GOT3 (cell line): ENCODE results near the gene CBX6.
A peak's percentile ranks its signal among the peaks of the same experiment; 100 is the strongest.
"Not testable (repeated sequence)": the region's sequence is repeated elsewhere in the genome, so short reads cannot be mapped to it uniquely, and the experiment has no call there.

Source experiments
- DNase-seq: peaks from one replicate; lab custom pipeline; 2025; ENCODE audit warnings: mixed read lengths; lab: John Stamatoyannopoulos, UW

CBX6 gene

DNA sequence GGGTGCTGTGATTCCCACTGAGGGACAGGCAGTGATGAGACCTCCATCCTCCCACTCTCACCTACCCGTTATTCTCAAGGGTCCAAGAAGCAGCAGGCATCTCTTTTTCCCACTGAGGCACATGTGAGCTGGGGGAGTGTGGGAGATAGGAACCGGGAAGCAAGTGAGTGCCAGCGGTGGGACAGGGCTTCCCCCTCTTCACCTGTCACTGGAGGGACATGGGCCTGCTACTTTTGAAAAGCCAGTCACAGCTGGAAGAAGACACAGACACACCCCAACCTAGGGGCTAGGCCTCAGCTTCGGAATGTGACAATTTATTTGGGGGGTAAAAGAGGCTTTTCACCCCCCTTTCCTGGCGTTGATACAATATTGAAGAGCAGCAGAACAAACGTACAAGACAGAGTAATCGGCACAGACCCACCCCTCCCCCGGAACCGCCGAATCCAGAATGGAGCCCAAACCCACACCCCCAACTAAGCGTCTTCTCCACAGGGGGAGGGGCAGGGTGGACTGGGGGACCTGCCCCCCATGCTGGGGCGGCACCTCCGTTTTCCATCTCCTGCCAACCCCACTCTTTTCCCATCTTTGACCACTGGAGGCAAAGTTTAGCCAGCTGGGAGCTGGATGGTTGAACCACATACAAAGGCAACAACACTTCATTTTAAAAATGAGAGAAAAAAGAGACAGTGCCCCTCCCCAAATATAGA lies 10.7 kb downstream of the CBX6 start:
- no peak for DNase-seq

DNA sequence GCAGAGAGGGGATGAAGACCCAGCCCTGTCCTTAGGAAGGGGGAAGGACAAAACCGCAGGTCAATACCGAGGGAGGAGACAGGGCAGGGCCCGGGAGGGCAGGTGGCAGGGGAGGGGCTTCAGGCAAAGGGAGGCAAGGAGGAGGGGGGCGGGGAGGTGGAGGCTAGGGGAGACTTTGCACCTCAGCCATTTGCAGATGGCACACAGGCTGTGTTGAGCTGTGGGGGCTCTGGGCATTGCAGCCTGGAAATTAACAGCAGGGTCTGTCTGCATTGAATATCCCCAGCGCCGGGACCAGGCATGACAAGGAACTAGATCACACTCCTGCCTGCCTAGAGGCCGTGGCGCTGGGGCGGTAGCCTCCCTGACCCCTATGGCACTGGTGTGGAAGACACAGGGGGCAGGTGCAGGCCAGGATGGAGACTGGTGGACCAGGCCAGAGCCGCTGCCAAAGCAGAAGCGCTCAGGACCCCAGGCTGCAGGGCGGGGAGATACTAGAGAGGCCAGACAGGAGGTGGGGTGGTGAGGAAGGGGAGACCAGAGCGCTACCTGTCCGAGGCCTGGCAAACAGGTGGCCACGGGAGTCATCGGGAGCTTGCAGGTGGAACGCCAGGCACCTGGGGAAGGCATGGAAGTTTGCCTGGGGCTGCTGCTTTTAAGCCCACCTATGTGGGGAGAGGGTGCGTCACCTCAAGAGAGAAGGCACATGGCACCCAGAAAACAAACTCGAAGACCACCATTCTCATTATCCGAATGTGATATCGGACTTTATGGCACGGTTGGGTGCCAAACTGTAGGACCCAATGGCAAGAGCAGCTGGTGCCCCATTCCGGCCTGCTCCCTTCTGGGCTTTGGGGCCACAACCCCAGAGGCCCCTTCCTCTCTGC lies 11.5 kb downstream of the CBX6 start:
- no peak for DNase-seq

DNA sequence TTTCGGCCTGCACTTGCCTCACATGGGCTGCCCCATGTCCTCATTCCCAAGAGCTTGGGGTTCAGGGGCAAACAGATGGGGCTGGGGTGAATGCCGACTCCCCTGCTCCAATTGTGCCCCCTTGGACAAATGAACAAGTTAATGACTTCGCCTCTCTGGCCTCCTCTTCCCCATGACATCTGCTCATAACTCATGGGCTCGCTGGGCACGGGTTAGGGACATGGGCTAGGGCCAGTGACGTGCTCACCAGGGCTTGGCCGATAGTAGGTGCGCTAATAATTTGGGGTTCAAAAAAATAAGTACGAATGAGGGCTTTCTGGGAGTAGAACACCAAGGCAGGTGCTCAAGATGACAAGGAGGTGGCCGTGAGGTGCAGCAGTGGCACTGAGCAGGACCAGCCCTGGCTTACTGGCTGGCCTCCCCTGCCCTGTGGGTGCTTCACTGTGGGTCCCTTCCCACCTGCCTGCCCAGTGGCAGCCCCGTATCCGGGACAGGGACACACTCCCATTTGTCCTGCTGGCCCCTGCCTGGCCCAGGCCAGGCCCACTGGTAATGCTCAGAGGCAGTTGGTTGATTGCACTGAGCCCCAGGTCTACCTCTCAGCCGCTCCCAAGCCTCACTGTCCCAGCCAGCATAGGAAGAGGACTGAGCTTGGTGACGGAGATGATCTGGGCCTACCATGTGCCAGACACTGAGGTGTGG lies 12.3 kb downstream of the CBX6 start:
- no peak for DNase-seq

DNA sequence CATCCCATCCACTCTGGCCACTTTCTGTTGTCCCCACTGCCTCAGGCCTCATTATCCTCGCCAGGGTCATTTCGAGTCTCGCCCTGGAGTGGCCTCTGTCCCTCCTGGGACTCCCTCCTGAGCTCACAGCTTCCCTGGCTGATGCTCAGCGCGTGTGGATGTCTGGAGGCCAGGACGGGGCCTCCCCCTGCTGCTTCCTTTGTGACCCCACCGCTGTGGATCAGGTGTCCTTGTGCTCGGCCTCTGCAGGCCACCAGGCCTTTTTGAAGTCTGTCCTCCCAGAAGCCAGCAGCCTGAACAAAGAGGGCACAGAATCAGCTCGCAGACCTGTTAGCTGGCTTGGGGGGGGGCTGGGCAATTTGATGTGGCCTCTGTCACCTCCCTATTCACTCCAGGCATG lies 13.5 kb downstream of the CBX6 start:
- DNase-seq = no peak

DNA sequence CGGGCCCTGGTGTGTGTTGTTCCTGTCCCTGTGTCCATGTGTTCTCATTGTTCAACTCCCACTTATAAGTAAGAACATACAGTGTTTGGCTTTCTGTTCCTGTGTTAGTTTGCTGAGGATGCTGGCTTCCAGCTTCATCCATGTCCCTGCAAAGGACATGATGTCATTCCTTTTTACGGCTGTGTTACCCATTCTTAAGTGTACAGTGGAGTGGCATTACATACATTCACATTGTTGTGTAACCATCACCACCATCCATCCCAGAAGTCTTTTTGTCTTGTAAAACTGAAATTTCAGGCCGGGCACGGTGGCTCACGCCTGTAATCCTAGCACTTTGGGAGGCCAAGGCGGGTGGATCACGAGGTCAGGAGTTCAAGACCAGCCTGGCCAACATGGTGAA lies 17.5 kb downstream of the CBX6 start:
- not testable (repeated sequence) for DNase-seq

DNA sequence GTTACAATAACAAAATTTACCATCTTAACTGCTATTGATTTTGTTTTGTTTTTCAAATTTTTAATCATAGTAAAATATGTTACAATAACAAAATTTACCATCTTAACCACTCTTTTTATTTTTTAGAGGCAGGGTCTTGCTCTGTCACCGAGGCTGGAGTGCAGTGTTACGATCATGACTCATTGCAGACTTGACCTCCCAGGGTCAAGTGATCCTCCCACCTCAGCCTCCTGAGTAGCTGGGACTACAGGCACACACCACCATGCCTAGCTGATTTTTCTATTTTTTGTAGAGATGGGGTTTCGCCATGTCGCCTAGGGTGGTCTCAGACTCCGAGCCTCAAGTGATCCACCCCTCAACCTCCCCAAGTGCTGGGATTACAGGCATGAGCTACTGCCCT lies 18.1 kb downstream of the CBX6 start:
- not testable (repeated sequence) for DNase-seq

DNA sequence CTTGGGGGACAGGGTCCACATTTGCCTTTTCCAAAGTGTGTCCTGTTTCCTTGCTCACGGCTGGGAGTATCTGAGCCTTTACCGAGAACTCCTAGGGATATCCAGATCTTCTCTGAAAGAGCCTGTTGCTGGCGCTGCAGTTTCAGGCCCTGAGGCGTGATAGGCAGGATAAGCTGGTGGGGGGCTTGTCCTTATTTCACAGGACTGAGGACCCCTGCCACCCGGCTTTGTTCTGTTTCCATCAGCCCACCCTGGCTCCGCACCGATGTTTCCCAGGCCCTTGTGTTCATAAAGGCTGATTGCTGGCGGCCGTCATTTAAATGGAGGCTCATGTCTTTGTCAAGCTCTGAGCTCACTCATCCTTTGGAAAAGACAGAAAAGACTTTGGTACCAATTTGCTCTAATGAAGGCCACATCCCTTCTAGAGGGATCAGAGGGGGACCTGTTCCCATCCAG lies 18.8 kb downstream of the CBX6 start:
- DNase-seq = no peak

DNA sequence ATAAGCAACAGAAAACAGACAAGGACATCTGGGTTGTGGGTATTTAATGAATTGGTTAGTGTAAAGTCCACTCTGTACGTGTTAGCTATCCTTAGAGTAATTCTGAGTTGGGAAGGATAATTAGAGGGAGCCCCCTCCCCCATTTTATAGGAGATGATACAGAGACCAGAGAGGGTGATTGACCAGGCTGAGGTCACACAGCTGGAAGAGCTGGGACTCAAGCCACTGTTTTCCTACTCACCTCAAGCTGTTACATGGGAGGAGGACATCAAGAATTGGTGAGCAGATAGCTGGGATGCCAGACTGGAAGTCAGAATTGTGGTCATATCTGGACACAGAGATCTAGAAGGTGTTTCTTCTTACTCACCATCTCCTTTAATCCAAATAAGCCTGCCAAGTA lies 19.5 kb downstream of the CBX6 start:
- no peak for DNase-seq

DNA sequence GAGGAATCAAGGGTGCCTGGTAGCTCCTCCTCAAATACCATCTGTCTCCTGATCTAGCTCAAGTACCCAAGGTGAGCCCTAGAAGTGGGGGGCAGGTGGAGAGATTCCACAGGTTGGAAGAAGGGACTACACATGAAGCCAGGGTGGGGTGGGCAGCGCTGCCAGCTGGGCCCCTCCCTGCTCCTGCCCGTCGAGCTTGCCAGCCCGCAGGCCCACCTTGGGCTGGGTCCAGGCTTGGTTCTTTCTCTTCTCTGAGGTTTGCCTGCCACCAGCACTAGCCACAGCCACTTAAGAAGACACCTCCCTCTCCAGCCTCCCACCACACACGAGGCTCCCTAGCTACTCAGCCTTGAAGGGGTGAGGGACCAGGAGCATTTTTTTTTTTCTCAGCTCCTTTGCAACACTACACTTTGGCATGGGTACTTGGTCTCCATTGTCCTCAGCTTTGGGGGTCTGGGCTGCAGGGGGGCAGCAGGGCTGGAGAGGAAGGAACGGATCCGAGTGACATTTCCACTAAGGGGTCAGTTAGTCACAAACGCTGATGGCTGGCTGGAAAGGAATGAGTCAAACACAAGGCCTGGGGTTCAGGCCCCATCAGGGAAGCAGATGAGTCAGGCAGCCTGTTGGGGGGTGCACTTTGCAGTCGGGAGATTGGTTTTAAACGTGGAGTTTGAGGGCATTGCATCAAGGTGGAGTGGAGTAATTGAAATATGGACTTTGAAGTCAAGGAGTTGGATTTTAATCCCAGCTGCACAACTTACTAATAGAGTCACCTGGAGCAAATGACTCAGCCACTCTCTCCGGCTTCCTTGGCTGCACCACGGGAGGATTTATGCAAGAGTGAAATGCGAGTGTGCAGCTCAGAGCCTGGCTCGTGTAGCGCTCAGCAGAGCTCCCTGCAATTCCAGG lies 20.8 kb downstream of the CBX6 start:
- DNase-seq = no peak

DNA sequence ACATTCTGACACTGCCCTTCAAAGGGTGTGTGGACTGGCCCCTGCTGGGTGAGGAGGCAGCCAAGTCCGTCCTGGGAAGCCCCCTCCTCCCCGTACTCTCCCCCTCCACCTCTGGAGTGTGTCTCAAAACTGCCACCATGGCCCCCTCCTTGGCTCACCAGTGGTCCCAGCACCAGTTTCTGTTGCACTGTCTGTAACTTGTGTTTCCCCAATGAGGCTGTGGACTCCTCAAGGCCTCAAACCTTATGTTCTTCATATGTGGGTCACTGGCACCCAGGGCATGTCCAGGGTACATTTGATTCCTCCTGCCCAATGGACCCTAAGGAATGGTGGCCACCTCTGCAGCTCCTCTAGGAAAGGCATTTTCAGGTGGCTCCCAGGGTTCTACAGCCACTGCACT lies 21.6 kb downstream of the CBX6 start:
- no peak for DNase-seq

DNA sequence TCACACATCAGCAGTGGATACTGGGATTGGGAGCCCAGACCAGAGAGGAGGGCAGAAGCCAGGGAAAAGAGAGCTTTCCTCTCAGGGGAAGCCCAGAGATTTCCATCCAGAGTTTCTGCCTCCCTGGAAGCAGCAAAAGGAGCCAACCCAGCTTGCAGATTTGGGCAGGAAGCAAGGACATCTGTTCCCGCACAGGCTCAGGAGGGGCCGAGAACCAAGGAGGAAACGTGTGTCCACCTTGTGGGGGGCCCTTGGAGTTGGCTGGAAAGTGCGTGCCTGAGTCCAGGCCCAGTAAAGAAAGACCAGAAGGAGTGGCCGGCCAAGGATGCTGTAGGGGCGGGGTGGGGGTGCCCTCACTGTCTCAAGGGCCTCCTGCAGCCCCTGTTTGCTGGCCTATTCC lies 22.2 kb downstream of the CBX6 start:
- no peak for DNase-seq

DNA sequence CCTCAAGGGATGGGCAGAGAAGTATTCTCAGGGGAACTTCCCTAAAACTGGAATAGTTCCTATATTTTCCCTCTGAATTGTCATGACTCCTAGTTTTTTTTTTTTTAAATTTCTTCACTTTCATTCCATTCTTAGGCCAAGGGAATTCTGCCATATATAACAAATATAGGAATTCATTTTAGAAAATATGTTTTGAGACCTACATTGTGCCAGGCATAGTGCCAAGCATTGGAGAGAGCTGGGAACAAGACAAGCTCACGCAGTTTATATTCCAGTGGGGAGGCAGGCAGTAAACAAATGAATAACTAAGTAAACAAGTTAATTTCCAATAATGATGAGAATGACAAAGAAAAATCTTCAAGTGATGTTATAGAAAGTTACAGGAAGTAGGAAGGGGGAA lies 25.6 kb downstream of the CBX6 start:
- DNase-seq = no peak

DNA sequence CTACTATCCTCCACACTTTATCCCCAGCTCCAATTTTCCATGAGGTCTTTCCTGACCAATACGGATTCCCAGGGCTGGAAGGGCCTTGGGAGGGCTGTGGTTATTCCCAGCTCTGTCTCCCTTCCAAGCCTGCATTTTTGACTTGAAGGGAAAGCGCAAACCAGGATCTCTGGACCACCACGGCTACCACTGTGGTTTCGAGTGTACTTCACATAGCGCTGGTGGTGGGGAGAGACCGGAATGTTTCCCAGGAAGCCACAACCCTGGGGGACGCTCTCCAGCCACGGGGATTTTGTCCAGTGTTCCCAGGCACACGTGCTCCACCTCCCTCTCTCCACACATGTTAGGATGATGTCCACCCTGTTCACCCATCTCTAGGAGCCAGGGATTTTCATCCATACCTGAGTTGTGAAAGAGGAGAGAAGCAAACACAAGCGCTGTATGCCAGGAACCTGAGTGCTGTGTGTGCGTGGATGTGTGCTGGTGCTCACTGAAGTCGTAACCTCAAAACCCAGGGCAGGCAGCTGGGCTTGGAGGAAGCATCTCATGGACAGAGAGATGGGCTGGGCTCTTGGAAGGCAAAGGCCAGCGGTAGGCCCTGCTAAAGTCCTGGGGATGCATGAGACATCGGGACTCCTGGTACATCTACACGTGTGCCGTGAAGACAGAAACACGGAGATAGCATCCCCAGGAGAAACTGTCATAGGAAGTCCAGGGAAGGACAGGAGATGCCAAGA lies 26.8 kb downstream of the CBX6 start:
- DNase-seq = no peak

DNA sequence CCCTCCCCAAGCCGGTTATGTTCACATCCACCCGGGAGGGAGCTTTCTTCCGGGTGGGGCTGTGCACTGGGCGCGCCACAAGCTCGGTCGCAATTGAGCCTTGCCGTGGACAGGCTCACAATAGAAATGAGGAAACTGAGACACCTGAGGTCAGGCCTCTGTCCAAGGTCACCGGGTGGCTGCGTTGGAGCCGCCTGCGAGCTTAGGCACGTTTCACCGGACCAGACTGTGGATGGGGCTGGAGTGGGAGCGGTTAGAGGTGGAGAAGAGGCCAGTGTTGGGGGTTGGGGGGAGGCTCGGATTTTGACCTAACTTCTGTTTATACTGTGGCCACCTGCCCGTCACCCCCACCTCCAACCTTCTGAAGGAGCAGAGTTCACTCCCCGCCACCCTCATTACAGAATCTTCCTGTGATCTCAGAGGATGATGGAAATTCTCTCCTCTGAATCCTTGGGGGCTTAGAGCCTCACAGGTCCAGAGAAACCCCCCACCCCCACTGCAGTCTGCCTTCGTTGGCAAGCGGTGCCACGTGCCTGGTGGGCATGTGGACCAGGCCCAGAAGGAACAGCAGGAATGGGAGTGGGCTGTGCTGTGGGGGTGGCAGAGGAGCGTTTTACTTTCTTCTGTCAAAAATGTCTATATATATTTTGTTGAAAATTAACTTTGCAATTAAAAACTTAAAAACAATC lies 27.6 kb downstream of the CBX6 start:
- no peak for DNase-seq

DNA sequence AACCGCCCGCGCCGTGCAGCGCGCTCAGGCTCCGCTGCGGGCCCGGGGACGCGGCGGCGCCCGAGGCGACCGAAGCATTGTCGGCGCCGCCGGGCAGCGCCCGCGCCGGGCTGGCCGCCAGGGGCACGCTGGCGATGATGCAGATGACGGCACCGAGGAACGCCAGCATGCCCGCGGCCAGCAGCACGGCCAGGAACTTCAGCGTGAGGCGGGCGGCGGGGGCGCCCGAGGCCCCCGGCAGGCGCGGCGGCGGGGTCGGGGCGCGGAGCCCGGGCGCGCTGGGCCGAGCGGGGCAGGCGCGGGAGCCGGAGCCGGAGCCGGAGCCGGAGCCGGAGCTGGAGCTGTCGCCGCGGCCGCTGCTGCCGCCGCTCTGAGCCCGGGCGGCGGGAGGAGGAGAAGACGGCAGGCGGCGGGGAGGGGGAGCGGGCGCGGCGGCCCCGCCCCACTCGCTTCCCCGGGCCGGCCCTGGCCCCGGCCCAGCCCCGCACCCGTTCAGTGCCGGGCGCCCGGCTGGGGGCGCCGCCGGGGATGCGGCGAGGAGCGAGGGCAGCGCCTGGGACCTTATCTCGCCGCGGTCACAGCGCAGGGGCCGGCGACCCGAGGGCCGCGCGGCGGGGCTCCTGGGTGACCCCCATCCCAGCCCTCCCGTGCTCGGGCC lies 28.2 kb downstream of the CBX6 start, which contains the start of gene NPTXR:
Gene NPTXR (minus strand): TSS at position 372 of the 658 bp plus-strand sequence.
- DNase-seq = no peak

DNA sequence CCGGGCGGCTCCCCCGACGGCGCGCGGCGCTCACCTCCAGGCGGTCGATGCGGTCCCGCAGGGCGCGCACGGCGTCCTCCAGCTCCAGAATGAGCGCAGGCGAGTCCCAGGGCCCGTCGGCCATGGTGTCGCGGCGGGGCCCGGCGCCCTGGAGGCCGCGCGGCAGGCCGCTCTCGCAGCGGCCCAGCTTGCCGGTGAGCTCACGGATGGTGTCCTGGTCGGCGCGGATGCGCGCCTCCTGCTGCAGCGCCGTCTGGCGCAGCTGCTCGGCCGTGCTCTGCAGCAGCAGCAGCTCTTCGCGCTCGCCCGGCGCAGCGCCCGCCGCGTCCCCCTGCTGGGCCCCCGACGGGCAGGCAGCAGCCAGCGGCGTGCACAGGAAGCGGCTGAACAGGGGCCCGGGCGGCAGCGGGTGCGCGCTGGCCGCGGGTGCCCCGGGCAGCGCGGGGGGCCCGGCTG lies 28.8 kb downstream of the CBX6 start:
- DNase-seq = peak; percentile 21

DNA sequence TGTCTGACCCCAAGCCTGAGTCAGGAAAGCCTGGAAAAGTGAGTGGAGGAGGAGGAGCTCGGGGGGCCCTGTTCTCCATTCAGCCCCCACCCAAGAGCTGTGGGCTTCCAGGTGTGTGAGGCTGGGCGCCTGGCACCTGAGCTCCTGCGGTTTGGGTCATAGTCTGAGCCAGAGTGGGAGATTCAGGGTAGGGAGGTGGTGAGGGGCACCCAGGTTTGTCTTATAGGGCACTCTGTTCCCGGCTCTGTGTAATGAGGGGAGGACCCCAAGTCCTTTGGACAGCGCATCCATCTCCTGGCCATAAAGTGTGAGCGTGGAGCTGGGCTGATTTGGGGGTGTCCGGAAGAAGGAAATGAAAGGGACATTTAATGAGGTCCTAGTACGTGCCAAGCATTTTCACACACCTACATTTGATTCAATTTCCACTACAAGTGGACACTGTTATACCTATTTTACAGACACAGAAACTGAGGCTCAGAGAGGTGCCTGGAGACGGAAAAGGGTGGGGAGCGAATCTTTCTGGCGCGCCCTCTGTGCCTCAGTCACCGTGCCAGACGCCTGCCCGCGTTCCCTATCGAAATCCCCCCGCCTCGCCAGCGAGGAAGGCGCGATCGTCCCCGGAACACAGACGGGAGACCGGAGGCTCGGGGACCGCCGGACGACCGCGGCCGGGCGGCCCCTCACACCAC lies 29.4 kb downstream of the CBX6 start:
- DNase-seq = no peak

DNA sequence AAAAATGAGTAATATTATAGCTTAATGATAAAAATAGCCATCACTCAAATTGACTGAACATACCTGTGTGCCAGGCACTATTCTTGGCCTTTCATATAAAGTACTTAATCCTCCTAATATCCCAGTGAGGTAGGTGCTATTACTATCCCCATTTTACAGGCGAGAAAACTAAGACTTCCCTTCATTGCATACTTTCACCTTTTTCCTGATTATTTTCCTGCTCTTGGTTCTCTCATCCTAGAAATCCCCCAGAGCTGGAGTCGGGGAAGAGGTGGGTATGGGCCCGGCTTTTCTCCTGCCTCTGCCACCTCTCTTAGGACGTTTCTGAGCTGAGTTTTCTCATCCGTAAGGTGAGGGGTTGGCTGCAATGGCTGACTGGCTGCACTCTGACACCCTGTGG lies 30.4 kb downstream of the CBX6 start:
- DNase-seq = no peak

DNA sequence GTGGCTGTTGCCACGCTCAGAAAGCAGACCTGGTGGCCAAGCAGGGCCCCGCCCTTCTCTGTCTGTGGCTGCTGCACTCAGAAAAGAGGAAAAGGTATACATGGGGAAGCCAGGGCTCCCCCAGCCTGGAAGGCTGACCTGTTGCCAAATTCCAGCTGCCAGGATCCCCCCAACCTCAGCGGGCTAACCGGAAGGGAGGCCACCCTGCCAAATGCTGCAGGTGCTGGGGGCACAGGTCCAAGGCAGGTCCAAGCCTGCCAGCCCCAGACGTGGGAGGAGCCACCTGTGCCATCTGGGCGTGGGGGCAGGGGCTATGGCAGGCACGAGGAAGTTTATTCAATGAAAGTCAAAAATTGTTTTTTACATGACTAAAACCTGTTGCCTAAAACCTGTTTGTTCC lies 30.8 kb downstream of the CBX6 start:
- DNase-seq = no peak
